ENCODE measurements around the gene CAPZB.
"Not testable (repeated sequence)": the region's sequence is repeated elsewhere in the genome, so short reads cannot be mapped to it uniquely, and the experiment has no call there.

The CAPZB gene

DNA sequence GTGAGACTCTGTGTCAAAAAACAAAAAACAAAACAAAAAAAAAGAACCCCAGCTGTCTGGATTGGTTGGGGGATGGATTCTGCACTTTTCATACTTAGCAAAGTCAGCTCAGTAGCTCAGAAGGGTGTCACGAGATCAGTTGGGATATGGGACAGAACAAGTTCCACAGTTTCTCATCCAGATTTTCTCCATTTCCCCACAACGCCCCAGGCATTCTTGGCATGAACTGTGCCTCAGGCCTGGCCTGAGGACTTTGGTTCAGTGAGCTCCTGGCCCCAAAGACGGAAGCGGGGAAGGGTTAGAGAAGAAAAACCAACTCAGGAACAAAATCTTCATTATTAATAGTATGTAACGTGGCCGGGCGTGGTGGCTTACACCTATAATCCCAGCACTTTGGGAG, 175.3 kb downstream of the CAPZB start:
- DNase-seq (ENCODE audit: extremely low spot score, insufficient read length, low read depth) (no peak), FAIRE-seq (no peak)

DNA sequence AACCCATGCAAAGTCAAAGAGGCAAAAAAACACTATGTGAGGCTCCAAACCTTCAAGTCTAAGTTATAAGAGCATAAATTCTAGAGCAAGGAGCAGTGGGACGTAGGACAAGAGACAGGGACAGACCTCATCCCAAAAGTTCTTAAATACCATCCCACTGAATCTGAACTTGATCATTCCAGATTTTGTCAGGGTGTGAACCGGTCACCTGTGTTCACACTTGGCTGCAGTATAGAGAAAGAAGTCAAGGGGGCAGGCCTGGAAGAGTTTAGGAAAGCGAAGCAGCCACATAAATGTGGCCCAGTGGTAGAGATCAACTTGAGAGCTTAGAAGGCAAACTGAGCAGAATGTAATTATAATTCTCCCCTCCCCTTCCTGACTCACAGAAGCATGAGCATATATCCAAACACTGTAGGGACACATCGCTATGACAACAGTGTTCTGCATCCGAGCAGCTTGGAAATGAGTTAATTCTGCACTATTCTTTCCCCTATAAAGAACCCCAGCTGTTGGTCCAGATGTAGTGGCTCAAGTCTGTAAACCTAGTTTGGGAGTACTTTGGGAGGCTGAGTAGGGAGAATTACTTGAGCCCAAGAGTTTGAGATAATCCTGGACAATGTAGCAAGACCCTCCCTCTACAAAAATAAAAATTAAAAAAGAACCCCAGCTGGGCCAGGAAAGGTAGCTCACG, 176.1 kb downstream of the CAPZB start:
- FAIRE-seq (no peak), DNase-seq (ENCODE audit: extremely low spot score, insufficient read length, low read depth) (no peak)

DNA sequence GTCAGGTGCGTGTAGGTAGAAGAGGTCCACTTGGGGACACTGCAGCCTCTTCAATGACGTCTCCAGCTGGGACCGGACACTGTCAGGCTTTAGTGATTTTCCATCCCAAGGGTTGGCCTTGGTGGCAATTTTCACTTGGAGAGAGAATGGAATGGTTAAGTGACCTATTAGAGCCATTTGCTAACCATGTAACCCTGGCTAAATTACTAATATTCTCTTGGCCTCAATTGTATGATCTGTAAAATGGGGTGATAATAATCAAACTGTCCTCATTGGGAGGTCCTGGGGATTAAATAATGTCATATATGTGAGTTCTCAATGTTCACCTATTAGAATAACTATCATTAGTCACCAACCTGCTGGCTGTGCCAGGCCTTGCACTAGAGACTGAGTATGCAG, 176.8 kb downstream of the CAPZB start:
- no peak for FAIRE-seq
- no peak for DNase-seq (ENCODE audit: extremely low spot score, insufficient read length, low read depth)

DNA sequence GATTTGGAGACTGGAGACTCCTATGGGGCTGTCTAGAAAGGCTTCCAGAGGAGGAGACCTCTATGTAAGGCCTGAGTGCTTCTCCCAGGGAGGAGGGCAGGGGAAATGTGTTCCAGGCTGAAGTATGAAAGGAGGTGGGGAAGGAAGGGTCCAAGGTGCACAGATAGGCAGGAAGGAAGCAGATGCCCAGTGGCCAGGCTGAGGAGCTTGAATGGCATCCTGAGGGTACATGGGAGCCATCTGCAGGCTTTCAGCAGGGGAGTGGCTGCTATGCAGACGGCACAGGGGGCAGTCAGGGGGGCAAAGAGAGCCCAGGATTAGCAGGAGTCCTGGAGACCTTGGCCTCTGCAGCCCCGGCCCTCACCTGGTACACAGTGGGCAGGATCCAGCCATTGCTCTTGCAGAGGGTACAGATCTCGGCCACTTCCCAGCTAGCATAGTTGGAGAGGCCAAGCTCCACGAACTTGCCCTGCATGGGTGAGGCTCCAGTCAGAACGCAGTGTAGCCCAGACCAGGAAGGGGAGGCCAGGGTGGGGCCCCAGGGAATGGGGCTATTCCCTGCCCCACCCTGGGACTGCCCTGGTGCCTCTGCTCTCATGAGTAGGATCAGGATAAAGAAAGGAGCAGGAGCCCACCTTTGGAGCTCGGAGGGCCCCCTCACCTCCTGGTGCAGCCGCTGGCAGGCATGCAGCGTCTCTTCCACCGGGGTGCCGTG, 177.4 kb downstream of the CAPZB start:
- DNase-seq (ENCODE audit: extremely low spot score, insufficient read length, low read depth) (no peak), FAIRE-seq (no peak)

DNA sequence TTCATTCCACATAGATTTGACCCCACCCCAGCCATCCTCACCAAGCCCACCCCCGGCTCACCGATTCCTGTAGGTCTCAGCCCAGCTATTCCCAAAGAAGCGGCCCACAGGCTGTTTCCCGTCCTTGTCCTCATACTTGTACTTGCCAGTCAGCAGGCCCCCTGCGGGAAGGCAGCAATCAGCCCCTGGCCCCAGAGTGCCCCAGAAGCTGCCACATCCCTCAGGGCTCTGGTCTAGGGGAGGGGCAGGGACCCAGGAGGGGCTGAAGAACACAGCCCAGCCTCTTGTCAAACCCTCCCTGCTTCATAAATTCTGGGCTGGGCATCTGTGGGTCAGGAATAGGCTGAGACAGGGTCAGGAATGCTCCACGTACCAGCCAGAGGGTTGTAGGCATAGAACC, 178.4 kb downstream of the CAPZB start:
- DNase-seq (ENCODE audit: extremely low spot score, insufficient read length, low read depth) (no peak), FAIRE-seq (no peak)

GRCh38 chr1:19305880-19306279, 179.5 kb downstream of the CAPZB start:
- DNase-seq (ENCODE audit: extremely low spot score, insufficient read length, low read depth) (no peak), FAIRE-seq (no peak)

- not testable (repeated sequence) for DNase-seq (ENCODE audit: extremely low spot score, insufficient read length, low read depth); FAIRE-seq
These were observed 181.3 kb downstream of the CAPZB start for GRCh38 chr1:19304081-19304480.

DNA sequence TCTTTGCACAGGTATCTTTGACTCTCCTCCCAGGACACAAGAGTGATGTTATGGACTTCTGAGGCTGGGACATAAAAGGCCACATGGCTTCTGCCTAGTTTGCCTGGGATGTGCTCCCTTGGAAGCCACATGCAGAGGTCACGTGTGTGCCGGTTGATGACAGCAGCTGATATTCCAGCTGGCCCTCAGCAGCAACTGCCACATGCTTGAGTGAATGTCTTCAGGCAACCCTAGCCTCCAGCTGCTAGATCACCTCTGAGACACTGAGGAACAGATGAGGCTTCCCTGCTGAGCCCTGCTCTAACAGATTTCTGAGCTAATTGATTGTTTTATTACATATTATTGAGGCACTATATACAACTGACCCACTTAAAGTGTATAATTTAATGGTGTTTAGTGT, 185.1 kb downstream of the CAPZB start:
- DNase-seq (ENCODE audit: extremely low spot score, insufficient read length, low read depth) (no peak), FAIRE-seq (no peak)

GRCh38 chr1:19294638-19295037, 190.7 kb downstream of the CAPZB start:
- no peak for DNase-seq (ENCODE audit: extremely low spot score, insufficient read length, low read depth)
- FAIRE-seq, result no peak

DNA sequence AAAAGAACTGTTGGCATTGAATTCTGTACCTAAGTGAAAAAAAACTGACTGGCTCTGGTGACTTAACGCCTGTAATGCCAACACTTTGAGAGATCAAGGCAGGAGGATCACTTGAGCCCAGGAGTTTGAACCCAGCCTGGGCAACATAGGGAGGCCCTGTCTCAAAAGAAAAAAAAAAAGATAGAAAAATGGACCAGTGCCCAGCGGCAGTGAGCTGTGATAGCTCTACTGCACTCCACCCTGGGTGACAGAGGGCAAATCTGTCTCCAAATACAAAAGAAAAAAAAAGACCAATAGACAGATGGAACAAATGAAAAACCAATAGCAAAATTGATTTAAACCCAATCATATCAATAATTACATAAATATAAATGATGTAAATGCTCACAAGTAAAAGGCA, 196.1 kb downstream of the CAPZB start:
- no peak for DNase-seq (ENCODE audit: extremely low spot score, insufficient read length, low read depth)
- no peak for FAIRE-seq
